Activated CD4-positive, alpha-beta T cell treated with anti-CD3 and anti-CD28 coated beads, Interleukin-10, Interleukin-2, amounts not matched to agents 100 ng/mL and 50 ng/mL, durations not matched to agents 16 hours and 8 hours (primary cell): ENCODE measurements around the gene SECISBP2L.
A peak's percentile ranks its signal among the peaks of the same experiment; 100 is the strongest.
"Not testable (repeated sequence)": the region's sequence is repeated elsewhere in the genome, so short reads cannot be mapped to it uniquely, and the experiment has no call there.

Source experiments
- DNase-seq: peaks from one replicate; pipeline ENCODE4 v3.0.0-alpha.2; 2020

SECISBP2L gene

GRCh38 chr15:49046220-49047102, at the start of gene SECISBP2L:
Gene SECISBP2L (minus strand): TSS chr15:49046446. CDS start chr15:49046299, 147 bp downstream.
- DNase-seq, result peak; percentile 94

GRCh38 chr15:49094923-49095322, 48.7 kb upstream of the SECISBP2L start:
- DNase-seq, result no peak

DNA sequence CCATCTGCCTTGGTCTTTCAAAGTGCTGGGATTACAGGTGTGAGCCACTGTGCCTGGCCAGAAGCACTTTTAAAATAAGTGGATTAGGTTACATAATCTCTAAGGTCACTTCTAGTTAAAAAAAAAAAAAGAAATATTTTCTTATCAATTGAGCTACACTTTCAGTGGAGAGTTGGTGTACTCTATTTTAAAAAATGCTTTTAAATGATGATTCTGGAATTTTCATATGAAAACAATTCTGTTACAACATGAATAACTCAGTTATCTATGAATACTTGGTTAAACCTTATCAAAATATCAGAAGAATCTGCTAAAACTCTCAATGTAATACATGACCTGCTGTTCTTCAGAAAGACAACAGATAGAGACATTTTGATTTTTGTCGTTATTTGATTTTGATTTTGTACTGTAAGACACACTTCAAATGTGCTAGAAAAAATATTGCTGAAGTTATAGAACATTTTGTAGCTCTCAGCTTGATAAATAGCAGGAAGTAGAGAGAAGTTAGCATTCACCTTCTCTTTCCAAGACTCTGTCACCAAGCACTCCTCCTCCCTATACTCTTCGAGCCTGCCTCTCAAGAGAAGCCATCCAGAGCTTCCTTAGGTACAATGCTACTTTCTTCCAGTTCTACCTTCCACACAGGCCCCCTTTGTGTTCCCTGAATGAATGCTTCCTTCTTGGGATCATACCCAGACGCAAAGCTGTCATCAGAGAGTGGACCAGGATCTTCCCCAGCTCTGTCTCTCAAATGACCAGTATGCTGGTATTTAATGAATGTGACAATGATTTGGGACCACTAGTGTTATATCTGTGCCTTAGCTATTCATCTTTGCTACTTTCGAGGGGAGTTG, 47.2 kb upstream of the SECISBP2L start:
- DNase-seq, result no peak

- DNase-seq, result no peak
Observed at GRCh38 chr15:49088996-49089395, 42.8 kb upstream of the SECISBP2L start.

DNA sequence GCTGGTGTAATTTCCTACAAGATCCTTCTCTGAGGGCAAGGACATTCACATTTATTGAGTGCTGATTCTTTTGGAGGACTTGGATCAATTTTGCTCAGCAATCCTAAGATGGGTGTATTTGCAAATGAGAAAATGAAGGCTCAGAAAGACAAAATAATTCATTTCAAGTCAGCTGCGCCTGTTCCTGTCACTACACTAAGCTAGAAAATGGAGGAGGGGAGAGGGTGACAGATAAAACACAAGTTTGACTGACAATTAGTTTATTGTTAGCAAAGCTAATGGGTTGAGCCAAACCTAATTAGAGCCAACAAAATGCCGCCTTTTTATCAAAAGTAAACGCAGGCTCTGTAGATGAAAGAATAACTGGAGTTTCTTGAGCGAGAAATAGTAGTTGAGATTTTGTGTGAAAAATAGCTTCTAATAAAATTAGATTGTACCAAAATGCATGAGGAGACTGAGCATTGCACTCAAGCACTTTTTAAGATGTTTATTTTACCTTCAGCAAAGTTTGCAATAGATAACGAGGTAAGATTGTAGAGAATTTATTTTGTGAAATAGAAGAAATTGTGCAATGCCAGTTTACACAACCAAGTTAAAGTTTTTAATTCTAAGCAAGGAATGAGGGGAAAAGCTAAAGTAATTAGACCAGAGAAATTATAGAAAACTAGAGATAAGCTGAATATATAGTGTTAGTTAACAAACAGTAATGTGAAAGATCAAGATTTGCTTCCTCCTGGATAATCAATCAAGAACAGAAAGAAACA, 39.6 kb upstream of the SECISBP2L start:
- DNase-seq, result no peak

- DNase-seq, result no peak
Observed at GRCh38 chr15:49084285-49084570, 38.0 kb upstream of the SECISBP2L start.

DNA sequence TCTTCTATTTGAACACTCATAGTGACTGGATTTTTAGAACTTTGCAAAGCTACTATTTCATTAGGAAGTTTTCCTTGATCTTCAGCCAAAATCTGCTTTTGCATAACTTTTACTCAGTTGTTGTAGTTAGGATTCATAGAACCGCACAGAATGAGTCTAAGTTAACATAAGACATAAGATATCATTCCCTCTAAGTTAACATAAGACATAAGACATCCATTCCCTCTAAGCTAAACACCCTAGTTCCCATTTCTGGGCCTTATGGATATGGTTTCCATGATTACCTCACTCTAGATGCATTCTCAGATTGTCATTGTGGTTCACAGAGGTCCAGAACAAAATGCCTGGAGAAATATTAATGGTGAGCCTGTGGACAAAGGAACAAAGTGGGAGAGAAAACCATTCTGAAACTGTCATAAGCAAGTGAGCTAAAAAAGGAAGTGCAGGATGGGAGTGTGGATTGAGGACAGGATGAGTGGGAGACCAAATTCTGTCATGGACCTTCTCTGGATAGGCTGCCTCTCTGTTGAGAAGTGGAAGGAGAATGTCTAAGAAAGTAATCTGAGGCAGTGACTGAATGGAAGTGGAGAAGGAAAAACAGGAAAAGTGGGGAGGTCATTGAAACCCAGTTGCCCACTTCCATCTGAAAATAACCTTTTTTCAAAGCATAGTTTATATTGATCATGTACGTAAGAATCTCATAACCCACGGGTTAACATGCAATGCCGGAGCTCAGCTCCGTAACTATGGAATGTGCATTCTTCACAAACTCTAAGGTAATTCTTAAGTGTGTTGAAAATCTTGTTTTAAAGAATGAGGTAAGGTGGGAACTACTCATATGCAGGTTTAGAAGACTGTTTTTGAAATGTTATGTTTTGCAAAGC, 37.4 kb upstream of the SECISBP2L start:
- no peak for DNase-seq

- no peak for DNase-seq
Observed at GRCh38 chr15:49082960-49083359, 36.7 kb upstream of the SECISBP2L start.

DNA sequence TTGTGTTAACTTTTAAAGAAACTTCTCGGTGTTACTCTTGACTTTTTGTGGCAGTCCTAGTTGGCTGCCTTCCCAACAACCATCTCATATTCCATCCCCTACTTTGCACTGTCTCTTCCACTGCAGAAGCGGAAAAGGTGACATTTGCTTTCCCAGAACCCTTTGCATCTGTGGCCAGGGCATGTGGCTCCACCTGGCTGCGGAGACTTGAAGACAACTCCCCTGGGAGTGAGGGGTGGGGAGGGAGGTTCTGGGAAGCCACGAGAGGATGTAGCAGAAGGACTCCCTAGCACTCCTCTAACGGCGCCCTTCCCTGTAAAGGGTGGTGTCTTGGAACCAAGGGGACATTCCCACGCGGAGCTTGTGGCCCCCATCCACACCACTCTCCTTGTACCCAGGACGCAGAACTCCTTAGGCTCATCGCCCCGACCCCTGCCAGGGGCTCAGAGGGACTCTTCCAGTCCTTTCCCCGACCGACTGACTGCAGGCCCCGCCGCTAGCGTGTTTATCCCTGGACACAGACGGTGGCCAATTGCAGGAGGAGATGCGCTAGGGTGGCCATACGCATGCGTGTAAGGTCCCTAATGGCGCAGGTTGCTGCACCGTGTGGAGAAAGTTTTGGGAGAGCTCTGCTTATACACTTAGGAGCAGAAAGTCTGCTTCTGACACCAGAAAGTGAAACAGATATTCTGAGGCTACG, 33.2 kb upstream of the SECISBP2L start:
- no peak for DNase-seq

DNA sequence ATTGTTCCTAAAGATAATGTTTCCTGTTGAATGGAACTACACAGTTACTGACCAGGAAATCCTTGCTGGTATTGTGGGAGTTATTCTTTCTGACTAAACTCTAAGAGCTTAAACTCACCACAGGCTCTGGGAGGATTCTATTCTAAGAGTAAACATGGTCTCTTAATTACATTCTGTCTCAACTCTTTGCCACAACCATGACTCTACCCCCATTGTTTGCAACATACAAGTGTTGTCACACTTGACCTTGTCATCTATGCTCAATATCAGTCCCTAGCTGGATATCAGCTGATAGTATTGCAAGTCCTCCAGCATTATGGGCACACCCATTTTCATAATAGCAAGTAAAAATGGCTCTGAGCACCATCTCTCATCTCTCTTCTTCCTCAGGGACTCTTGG, 29.6 kb upstream of the SECISBP2L start:
- no peak for DNase-seq

- not testable (repeated sequence) for DNase-seq
Observed at GRCh38 chr15:49074589-49075287, 28.5 kb upstream of the SECISBP2L start.

DNA sequence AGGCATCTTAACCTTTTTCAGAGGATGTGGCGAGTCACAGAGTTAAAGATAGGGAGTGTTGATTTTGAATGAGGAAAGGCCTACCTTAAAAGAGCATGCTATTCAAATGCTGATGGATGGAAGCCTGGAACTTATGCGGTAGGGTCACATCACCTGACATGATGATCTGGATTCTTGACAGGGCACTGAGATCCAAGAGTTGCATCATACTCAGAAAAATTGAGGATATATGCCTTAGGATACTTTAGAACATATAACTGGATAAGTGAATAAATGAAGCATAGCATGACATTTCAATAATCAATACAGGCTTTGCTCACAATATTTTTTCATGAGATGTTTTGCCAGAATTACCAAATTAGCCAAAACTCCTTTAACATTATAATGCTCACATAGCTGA, 20.1 kb upstream of the SECISBP2L start:
- DNase-seq, result no peak

DNA sequence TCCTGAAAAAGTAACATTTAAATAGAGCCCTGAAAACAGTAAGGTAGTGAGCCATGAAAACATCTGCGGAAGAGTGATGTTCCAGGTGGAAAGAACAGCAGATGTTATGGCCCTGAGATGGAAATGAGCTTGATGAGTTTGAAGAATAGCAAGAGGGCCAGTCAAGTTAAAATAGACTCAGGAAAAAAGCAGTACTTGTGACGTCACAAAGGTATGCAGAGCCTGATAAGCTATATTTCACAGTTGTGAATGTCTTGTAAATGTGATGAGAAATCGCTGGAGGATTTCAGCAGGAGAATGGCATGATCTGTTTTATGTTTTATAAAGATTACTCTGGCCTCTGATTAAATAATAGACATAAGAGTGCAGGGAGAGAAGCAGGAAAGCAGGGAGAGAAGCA, 18.6 kb upstream of the SECISBP2L start:
- no peak for DNase-seq

DNA sequence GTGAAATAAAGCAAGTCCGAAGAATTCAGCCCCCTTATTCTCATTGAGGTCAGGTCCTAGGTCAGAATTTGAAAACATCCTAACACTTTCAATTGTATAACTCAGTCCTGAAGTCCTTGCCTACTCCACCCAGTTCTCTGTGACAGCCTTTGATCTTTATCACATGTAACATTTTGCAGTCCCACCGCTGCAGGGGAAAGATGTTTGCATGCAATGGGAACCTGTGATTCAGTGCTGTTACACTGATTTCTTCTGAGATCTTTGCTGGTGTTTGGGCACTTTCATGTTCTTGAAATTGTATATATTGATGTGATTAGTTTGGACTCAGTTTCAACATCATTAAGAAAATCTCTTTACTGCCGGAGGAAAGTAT, 18.0 kb upstream of the SECISBP2L start:
- DNase-seq, result no peak

GRCh38 chr15:49063402-49064280, 17.4 kb upstream of the SECISBP2L start:
- DNase-seq, result no peak

GRCh38 chr15:49062900-49063299, 16.7 kb upstream of the SECISBP2L start:
- no peak for DNase-seq

GRCh38 chr15:49060710-49061495, 14.7 kb upstream of the SECISBP2L start:
- no peak for DNase-seq

GRCh38 chr15:49059491-49059890, 13.2 kb upstream of the SECISBP2L start:
- DNase-seq, result no peak

- no peak for DNase-seq
Observed at GRCh38 chr15:49058559-49058958, 12.3 kb upstream of the SECISBP2L start.
